22Rv1 (cell line): ENCODE results near the gene EDIL3.

Experiments used
- H3K27ac ChIP-seq: fragments of 450-650 bp; 2 replicates; pipeline ENCODE4 v1.5.1; 2017
- ZFX ChIP-seq: fragments of 450-650 bp; IDR thresholded peaks from 2 replicates; pipeline ENCODE4 v1.6.1; 2017; ENCODE audit warnings: antibody characterized with exemption, borderline replicate concordance
- TF ChIP-seq, protein P1 (sequence below): fragments of 450-650 bp; IDR thresholded peaks from 2 replicates; pipeline ENCODE4 v1.5.1; 2017; ENCODE audit warnings: mild to moderate bottlenecking

EDIL3 gene

DNA sequence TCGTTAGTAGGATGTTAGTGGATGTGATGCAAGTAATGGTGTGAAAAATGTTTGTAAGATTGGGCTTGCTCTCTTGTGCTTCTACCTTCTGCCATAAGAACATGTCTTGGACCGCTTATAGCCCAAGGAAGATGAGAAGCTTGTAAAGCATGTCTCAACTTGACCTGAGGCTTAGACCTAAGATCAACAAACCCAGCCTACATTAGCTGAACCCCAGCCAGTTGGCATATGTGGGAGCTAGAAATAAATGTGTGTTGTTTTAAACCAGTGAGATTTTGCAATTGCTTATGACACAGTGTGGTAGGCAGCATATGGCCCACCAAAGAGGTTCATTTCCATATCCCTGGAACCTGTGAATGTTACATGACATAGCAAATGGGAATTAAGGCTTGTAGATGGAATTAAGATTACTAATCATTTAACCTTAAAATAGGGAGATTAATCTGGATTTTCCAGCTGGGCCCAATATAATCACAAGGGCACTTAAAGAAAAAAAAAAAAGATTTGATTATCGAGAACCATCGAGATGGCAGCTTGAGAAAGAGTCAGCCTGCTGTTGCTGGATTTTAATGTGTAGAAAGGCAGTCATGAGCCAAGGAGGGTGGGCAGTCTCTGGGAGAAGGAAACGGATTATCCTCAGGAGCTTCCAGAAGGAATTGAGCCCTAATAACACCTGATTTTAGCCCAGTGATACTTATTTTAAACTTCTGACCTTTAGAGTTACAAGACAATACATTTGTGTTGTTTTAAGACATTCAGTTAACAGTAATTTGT is 27.3 kb upstream of the EDIL3 start:
- H3K27ac ChIP-seq = no peak overlapping the region
- TF ChIP-seq ZFX = no peak
- TF ChIP-seq, protein P1, sequence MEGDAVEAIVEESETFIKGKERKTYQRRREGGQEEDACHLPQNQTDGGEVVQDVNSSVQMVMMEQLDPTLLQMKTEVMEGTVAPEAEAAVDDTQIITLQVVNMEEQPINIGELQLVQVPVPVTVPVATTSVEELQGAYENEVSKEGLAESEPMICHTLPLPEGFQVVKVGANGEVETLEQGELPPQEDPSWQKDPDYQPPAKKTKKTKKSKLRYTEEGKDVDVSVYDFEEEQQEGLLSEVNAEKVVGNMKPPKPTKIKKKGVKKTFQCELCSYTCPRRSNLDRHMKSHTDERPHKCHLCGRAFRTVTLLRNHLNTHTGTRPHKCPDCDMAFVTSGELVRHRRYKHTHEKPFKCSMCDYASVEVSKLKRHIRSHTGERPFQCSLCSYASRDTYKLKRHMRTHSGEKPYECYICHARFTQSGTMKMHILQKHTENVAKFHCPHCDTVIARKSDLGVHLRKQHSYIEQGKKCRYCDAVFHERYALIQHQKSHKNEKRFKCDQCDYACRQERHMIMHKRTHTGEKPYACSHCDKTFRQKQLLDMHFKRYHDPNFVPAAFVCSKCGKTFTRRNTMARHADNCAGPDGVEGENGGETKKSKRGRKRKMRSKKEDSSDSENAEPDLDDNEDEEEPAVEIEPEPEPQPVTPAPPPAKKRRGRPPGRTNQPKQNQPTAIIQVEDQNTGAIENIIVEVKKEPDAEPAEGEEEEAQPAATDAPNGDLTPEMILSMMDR = no peak

DNA sequence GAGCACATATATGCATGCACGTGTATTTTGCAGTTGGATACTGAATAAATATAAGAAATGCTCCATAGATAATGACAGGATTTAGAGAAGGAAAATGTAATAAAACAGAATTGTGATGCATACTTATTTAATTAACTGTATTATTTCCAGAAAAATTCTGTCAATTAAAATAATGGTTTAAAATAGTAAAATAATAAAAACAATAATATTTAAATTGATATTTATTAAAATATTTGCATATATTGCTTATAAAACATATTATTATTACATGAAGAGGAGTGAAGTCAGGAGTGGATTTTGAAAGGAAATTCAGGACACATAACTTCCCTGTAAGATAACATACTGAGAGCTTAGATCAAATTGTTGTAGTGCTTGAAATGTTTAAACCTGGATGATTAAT is 21.4 kb upstream of the EDIL3 start:
- H3K27ac ChIP-seq = no peak overlapping the region
- TF ChIP-seq ZFX = no peak
- TF ChIP-seq, protein P1 = no peak

DNA sequence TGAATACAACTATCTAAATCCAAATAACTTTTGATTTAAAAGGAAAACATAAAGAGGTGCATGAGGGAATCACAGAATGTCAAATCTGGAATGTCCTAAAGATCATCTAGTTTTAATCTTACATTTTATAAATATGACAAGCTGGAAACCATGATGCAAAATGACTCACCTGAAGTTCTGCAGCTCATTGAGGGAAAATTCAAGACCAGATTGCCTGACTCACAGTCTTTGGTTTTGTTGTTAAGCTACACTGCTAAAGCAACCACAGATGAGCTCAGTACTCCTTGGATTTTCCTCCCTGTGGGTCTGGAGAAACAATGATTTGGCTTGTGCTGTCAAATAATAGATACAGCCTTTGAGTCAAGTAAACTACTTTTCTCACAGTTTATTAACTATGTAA is 19.1 kb upstream of the EDIL3 start:
- no peak for TF ChIP-seq ZFX
- TF ChIP-seq, protein P1 = no peak
- no peak overlapping the region for H3K27ac ChIP-seq

DNA sequence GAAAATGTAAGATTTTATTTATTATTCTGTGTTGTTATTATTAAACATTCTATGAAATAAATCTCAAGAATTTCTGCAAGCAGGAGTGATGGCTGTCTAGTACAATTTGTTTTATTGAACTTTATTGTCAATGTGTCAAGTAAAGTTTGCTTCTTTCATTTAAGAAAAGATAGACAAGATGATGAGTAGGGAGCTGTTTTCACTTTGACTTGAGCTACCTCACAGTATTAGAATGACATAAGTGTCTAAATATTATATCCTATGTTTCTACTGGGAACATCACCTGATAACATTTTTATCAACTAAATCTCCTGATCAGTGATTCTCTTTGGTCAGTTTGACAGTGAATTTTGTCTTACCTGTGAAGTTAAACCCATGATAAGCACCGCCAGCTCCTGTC is 12.7 kb upstream of the EDIL3 start:
- no peak overlapping the region for H3K27ac ChIP-seq
- TF ChIP-seq, protein P1 = no peak
- TF ChIP-seq ZFX = no peak

DNA sequence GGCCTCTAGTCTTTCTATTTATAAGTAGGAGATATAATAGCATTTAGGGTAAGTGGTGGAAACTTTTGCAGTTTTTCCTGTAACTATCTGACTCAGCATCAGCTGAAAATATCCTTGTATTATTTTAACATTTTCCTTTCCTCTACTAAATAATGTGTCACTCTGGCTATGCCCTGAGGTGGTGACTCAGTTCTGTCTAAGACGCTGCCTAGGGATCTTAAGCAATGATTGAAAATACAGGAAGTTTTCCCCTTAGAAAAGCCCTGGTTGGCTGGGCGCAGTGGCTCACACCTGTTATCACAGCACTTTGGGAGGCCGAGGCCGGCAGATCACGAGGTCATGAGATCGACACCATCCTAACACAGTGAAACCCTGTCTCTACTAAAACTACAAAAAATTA is 9.3 kb upstream of the EDIL3 start:
- TF ChIP-seq, protein P1 = no peak
- no peak for TF ChIP-seq ZFX
- no peak overlapping the region for H3K27ac ChIP-seq

DNA sequence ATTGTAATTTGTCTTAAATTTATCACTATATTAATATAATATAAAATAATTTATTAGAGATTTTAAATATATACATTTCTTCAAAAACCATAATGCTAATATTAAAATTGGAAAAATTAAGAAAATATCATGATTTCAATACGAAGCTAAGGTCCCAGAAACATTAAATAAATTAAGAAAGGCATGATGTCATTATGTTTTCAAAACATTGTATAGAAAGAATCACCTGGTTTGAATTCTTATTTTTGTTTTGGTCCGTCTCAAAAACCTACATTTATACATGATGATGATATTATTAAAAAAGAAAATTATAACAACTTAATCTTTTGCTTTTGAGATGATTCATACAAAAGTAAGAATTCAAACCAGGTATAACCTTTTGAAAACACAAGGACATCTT is 8.2 kb upstream of the EDIL3 start:
- TF ChIP-seq, protein P1 = no peak
- TF ChIP-seq ZFX = no peak
- no peak overlapping the region for H3K27ac ChIP-seq

DNA sequence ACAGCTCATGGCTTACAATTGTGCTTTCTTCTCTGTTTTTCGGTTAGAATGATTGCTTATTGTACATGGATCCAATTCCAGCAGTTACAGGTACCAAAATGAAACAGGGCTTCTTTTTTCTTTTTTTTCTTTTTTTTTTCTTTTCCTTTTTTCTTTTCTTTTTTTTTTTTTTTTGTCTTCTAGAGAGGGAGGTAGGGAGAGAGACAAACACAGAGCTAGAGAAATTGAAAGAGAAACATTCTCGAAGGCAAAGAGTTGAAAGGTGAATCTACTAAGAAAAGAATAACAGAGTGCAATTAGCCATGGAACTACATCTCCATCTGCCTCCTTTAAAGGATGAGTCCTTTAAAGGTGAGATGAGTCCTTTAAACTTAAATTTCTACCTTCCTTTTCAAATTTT is 1.0 kb upstream of the EDIL3 start:
- TF ChIP-seq, protein P1 = no peak
- no peak for TF ChIP-seq ZFX
- no peak overlapping the region for H3K27ac ChIP-seq
